Vagina (tissue), 2 donors: ENCODE results near the gene OMG. TPM values are rescaled to one million over a fixed set of nuclear protein-coding genes. Genes with fewer than 3 reads are reported as not detected.
"Not testable (repeated sequence)": the region's sequence is repeated elsewhere in the genome, so short reads cannot be mapped to it uniquely, and the experiment has no call there.

Experiments
- DNase-seq, 2 donors: peaks; one replicate each; pipeline ENCODE4 v3.0.0-alpha.2; 2017; ENCODE audit errors: extremely low spot score in 2 of 2
- H3K27ac ChIP-seq: fragments of 200-600 bp; sonication (generic); one replicate; pipeline ENCODE4 v1.5.1; 2019
- H3K27me3 ChIP-seq: fragments of 200-600 bp; sonication (generic); one replicate; pipeline ENCODE4 v1.5.1; 2019
- H3K36me3 ChIP-seq, 2 donors: fragments of 200-600 bp; sonication (generic); one replicate each; pipeline ENCODE4 v1.5.1; 2017 to 2019
- H3K4me1 ChIP-seq: fragments of 200-600 bp; sonication (generic); one replicate; pipeline ENCODE4 v1.5.1; 2019
- H3K4me3 ChIP-seq, 2 donors: fragments of 200-600 bp; sonication (generic); 1 replicate in 1 of 2; 2 replicates in 1 of 2; pipeline ENCODE4 v1.5.1; 2016 to 2019
- H3K9me3 ChIP-seq: fragments of 200-600 bp; sonication (generic); one replicate; pipeline ENCODE4 v1.5.1; 2019
- CTCF ChIP-seq, 3 experiments: fragments of 450-650 bp in 2 of 3; fragments of 200-600 bp in 1 of 3; sonication (generic) in 1 of 3; IDR thresholded peaks; one replicate each; pipeline ENCODE4 v1.5.1; 2017 to 2019; ENCODE audit warnings: antibody characterized with exemption in 3 of 3, mild to moderate bottlenecking in 2 of 3, moderate library complexity in 2 of 3
- POLR2A ChIP-seq, 2 donors: fragments of 450-650 bp; IDR thresholded peaks; one replicate each; pipeline ENCODE4 v1.6.1; 2017; ENCODE audit warnings: antibody characterized with exemption in 2 of 2, mild to moderate bottlenecking in 2 of 2, moderate library complexity in 2 of 2
- POLR2AphosphoS5 ChIP-seq, 2 donors: sonication (generic); formaldehyde crosslinking; IDR thresholded peaks; one replicate each; pipeline ENCODE4 v1.9.0; 2017; ENCODE audit warnings: antibody characterized with exemption in 2 of 2, mild to moderate bottlenecking in 2 of 2, low read depth in 1 of 2; ENCODE audit not compliant: insufficient read depth in 1 of 2
- intact Hi-C: fragments of 100-400 bp; cut with DNase I; formaldehyde crosslinking; loops from one replicate; pipeline ENCODE4 v1.15.1; 2023
- total RNA-seq: library from RNA; depleted of rRNA; stranded (reverse); fragments of >200 nt; gene quantifications from one replicate; pipeline ENCODE4 v1.2.3, GENCODE V29; 2016

OMG gene
- not detected for total RNA-seq

DNA sequence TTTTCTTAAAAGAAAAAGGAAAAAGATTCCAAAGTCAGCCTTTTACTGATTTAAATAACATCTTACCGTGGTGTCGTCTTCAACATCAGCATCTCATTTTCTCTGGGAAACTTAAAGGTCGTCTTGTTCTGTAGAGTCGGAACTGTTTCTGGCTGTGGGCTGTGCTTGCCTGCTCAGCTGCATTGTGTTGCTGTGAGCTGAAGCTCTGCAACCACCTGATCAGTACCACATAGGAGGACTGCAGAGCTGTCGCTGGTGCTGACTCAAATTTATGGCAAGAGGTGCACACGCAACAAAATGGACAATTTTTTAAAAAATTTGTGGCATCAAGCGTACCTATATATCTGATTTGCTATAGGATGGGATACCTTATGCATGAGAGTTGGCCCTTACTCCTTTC, at the start of gene OMG:
Gene OMG (minus strand): TSS at position 150 of the 400 bp plus-strand sequence. CDS start 908 bp downstream, outside the sequence.
- DNase-seq = no peak
- Histone ChIP-seq H3K27ac (no peak within 1 kb of the TSS), H3K36me3 (no peaks in the 10 kb centered on the region), H3K4me3 (no peak within 1 kb of the TSS), H3K9me3 (no peaks in the 10 kb centered on the region), H3K27me3 (no peaks in the 10 kb centered on the region), H3K4me1 (no peaks in the 10 kb centered on the region)
- TF ChIP-seq CTCF (IDR thresholded peaks at IDR 0.05) (no peak), POLR2A (IDR thresholded peaks at IDR 0.05) (no peak), POLR2AphosphoS5 (IDR thresholded peaks at IDR 0.05; ENCODE audit: insufficient read depth in 1 of 2, low read depth in 1 of 2) (no peak)
- intact Hi-C loops = no loop called here

- H3K27me3 ChIP-seq, H3K4me3 ChIP-seq, H3K4me1 ChIP-seq, H3K27ac ChIP-seq, DNase-seq, intact Hi-C loops, H3K9me3 ChIP-seq: not testable (repeated sequence)
- H3K36me3 ChIP-seq = peaks cover 0 to 26% of the 10 kb centered on the region in 2 donors
Measured at GRCh38 chr17:31345191-31345747, 48.2 kb upstream of the OMG start.

DNA sequence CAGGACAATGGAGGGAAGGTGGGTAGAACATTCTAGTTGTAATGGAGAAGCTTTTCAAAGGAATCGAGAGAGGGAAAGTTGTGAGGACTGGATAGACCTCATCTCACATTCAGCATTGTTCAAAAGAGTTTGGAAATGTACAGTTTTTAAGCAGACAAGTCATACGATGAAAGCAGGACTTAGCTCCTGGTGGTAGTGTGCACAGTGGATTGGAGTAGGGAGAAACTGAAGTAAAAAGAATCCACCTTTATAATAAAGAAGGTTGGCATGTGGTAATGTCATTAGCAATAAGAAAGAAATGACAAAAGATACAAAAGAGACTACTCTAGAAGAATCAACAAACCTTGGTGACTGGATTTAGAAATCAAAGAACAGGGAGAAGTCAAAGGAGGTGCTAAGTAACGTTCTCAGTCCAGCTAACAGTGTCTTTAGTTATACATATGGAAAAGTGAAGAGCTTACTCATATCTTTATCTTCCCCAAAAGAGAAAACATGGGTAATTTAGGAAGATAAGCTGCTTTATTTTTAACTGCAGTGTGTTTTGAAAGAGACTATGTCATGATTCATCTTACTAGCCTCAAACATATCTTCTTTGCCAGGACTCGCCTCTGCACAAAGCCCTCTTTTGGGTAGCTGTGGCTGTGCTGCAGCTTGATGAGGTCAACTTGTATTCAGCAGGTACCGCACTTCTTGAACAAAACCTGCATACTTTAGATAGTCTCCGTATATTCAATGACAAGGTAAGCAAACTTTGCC, 43.0 kb upstream of the OMG start:
- no peak overlapping the region for H3K4me3 ChIP-seq
- peaks cover 0 to 23% of the 10 kb centered on the region in 2 donors for H3K36me3 ChIP-seq
- intact Hi-C loops = no loop called here
- no peaks in the 10 kb centered on the region for H3K27me3 ChIP-seq
- no peaks in the 10 kb centered on the region for H3K4me1 ChIP-seq
- TF ChIP-seq CTCF (IDR thresholded peaks at IDR 0.05) = no peak
- TF ChIP-seq POLR2A (IDR thresholded peaks at IDR 0.05) = no peak
- TF ChIP-seq POLR2AphosphoS5 (IDR thresholded peaks at IDR 0.05; ENCODE audit: insufficient read depth in 1 of 2, low read depth in 1 of 2) = no peak
- no peaks in the 10 kb centered on the region for H3K9me3 ChIP-seq
- DNase-seq = no peak
- no peak overlapping the region for H3K27ac ChIP-seq

DNA sequence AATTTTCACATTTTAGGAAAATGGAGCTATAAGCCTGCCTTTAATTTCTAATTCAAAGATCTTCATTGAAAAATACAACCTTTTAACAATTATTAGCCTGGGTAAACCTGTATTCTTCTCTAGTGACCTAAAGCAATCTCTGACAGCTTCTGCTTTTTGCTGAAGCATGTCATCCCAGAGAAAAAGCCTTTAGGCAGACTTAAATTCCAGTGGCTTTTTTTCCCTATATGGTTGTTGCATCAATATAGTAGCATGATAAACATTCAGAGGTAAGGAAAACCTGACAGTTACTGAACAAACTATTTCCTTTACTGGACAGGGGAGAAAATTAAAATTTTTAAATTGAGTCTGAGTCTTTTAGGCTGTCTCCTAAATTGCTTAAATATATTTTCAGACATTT, 32.2 kb upstream of the OMG start:
- no peak overlapping the region for H3K4me3 ChIP-seq
- H3K36me3 ChIP-seq = peaks cover 0 to 25% of the 10 kb centered on the region in 2 donors
- no peaks in the 10 kb centered on the region for H3K4me1 ChIP-seq
- no peaks in the 10 kb centered on the region for H3K9me3 ChIP-seq
- intact Hi-C loops = no loop called here
- no peak for DNase-seq
- H3K27me3 ChIP-seq = no peaks in the 10 kb centered on the region
- H3K27ac ChIP-seq = no peak overlapping the region
- TF ChIP-seq POLR2A (IDR thresholded peaks at IDR 0.05) (no peak), POLR2AphosphoS5 (IDR thresholded peaks at IDR 0.05; ENCODE audit: insufficient read depth in 1 of 2, low read depth in 1 of 2) (no peak), CTCF (IDR thresholded peaks at IDR 0.05) (no peak)

DNA sequence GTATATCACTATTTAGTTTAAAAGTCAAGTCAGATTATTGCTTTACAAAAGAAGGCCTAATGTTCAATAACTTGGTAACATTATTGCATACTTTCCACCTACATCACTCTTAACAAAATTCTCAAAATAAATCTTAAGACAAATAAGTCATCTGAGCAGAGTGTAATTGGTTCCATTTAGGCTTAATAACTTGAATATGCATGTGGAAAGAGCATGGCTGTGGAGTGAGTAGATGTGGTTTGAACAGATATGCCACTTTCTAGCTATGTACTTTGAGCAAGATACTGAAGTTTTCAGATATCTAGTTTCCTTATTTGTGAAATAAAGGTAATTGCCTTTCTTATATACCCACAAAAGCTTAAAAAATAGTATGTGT, 31.1 kb upstream of the OMG start:
- Histone ChIP-seq H3K4me1 (no peaks in the 10 kb centered on the region), H3K4me3 (no peak overlapping the region), H3K9me3 (no peaks in the 10 kb centered on the region), H3K27me3 (no peaks in the 10 kb centered on the region), H3K27ac (no peak overlapping the region), H3K36me3 (peaks cover 0 to 25% of the 10 kb centered on the region in 2 donors)
- DNase-seq = no peak
- TF ChIP-seq CTCF (IDR thresholded peaks at IDR 0.05) = no peak
- TF ChIP-seq POLR2AphosphoS5 (IDR thresholded peaks at IDR 0.05; ENCODE audit: insufficient read depth in 1 of 2, low read depth in 1 of 2) = no peak
- no peak for TF ChIP-seq POLR2A (IDR thresholded peaks at IDR 0.05)
- intact Hi-C loops = no loop called here
